SH-SY5Y (cell line): ENCODE results near the gene DGKE.

Experiments
- GATA2 ChIP-seq: IDR thresholded peaks from 2 replicates; pipeline ENCODE4 v1.6.1; 2011; ENCODE audit warnings: mild to moderate bottlenecking, low read depth, low read length
- GATA3 ChIP-seq: IDR thresholded peaks from 2 replicates; pipeline ENCODE4 v1.6.1; 2011; ENCODE audit warnings: low read depth, mild to moderate bottlenecking, low read length, moderate library complexity

DNA sequence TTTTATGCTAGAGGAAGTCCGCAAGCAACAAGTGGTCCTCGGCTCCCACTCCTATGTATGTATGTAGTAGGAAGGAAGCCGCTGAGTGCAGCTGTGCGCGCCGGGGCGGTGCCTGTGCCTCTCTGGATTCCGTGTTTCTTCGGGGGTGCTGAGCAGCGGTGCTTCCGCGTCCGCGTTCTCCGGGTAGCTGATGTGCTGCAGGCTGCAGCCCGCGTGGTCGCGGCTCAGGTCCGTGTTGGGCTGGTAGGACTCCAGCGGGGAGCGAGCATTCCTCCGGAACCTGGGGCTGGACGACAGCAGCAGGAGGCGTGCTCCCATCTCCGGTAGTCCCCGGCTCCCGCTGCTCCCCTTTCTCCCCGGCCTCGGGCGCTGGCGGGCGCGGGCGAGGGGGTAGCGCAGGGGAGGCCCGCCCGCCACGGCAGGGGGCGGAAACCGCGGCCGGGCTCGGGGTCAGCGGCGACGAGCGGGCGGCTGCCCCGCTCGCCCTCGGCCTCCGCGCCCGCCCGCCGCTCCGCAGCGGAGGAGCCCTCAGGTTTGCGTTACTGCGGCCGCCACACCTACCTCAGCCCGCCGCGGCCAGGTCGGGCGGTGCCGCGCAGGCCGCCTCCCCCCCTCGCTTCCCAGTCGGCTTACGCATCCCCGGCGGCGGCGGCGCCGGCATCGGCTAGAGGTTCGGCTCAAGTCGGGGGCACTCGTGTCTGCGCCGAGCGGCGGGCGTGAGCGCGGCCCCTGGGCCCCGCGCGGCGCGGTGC lies 718 bp upstream of the DGKE start:
- TF ChIP-seq GATA3 (no peak), GATA2 (no peak)
